Measurements from ENCODE around the gene KCTD11.
A peak's percentile ranks its signal among the peaks of the same experiment; 100 is the strongest.

KCTD11 gene

DNA sequence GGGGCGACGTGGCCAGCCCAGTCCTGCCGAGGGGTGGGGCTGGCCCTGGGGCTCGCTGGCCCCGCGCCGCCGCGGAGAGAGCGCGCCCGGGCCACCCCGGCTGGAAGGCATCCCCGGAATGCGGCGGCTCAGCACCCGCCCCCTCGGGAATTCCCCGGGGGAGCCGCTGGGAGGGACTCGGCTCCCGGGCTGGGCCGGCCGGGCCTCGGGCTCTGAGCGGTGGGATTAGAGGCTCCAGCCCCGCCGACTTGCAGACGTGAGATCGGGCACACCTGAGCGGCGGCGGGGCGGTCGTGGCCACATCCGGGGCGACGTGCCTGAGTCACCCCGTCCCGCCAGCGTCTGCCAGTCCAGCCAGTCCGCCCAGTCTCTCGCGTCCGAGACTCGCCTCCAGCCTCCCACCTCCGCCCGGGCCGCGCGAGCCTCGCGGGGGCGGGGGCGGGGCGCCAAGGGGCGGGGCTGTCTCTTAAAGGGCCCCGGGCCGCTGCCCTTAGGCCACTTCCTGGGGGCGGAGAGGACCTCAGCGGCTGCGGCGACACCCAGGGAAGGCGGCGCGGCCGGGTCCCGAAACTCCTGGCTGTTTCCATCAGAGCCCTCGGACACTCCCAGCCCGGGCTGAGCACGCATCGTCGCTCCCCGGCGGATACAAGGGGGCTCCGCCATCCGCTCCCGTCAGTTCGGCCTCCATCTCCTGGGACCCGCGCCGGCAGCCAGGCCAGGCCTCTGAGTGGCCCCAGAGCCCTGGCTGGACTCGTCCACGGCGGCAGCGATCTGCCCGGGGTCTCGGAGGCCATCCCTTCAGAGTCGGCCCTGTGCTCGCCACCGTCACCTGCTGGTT lies at the start of gene KCTD11:
Gene KCTD11 (plus strand): TSS at position 498 of the 838 bp plus-strand sequence.
- DNase-seq (ENCODE audit: low read depth), result peak; percentile 69

DNA sequence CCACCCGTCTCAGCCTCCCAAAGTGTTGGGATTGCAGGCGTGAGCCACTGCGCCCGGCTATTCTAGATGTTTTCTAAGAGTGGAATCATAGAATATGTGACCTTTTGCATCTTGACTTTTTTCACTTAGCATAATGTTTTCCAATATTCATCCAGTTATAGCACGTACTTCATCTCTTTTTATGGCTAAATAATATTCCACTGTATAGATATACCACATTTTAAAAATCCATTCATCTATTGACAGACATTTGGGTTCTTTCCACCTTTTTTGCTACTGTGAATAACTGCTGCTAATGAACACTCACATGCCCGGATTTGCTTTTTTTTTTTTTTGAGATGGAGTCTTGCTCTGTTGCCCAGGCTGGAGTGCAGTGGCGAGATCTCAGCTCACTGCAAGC lies 47.8 kb upstream of the KCTD11 start:
- DNase-seq (ENCODE audit: low read depth), result no peak

DNA sequence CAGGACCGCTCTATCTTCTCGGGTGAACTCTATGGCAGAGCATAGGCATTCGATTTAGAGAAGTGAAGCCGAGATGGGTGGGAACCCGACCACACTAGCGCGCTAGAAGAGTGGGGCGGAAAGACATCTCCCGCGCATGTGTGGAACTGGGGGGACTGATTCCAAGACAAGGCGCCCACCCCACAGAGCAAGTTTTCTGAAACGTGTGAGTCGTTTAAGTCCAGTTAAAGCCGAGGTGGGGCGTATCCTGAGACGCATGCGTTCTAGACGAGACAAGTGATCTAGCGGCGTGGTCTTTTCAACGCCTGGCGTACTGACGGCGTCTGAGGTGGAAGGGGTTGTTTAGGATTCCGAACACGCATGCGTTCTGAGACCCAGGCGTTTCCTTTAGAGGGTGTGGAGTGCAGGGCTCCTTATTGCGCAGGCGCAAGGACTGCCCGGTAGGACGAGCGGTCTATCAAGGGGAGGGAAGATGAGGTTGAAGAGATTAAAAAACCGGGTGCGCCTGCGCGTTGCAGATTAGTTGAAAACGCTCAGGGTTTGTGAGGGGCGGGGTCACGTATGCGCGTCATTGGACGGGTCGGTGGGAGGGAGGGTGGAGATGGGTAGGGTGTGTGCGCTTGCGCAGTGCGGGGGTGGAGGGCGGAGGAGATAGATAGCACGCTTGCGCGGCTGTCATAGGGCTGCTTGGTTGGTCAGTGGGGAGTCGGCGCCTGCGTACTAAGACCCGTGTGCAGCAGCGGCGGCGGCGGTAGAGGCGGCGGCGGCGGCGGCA lies 44.9 kb upstream of the KCTD11 start, which contains the start of gene EIF5A:
Gene EIF5A (plus strand): TSS at position 718 of the 775 bp plus-strand sequence. CDS start 2,008 bp downstream, outside the sequence.
- peak; percentile 100 for DNase-seq (ENCODE audit: low read depth)

GRCh38 chr17:7307686-7308624 lies 44.0 kb upstream of the KCTD11 start:
- no peak for DNase-seq (ENCODE audit: low read depth)

- DNase-seq (ENCODE audit: low read depth), result peak; percentile 74
Measured at GRCh38 chr17:7308625-7309433, 43.1 kb upstream of the KCTD11 start.

GRCh38 chr17:7309628-7310027 lies 42.3 kb upstream of the KCTD11 start:
- DNase-seq (ENCODE audit: low read depth), result no peak

DNA sequence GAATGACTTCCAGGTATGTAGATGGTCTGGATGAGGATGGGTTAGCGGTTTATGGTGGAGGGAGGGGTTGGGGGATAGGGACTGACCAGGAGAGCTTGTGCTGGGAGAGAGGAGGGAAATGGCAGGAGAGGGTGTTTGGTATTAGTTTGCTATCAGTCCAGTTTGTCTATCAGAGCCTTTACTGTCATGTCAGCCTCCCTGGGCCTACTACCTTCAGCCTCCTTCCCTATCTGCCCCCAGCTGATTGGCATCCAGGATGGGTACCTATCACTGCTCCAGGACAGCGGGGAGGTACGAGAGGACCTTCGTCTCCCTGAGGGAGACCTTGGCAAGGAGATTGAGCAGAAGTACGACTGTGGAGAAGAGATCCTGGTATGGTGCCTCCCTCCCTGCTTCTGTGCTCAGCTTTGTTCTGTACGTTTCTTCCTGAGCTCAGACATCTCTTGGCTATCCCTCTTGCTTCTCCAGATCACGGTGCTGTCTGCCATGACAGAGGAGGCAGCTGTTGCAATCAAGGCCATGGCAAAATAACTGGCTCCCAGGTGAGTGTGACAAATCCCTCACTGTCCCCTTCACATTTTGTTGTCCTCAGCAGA lies 40.8 kb upstream of the KCTD11 start:
- no peak for DNase-seq (ENCODE audit: low read depth)

DNA sequence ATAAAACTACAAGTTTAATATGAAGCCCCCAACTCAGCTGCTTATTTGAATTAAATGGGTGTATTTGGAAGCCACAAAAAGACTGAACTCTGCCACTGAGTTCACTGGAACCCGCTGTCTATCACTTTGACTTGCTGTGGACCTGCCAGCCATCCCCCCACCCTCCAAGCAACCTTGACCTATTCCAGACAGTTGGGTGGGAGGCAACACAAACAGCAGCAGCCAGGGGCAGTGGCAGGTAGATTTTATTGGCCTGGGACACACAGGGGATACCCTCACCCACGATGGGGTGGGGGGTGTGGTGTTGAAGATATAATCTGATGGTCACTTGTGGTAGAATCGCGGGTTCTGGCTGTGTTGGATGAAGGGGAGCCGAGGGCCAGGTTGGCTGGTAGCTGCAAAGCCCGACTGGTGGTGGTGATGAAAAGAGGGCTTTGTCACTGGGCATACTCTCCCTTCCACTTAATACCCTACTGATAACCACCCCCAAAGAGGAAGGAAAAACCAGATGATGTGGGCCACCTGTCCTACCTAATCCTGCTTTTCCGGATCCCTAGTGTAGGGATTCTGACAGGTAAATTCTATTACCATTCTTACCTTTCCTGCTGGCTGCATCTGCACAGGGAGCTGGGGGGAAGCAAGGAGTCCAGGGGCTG lies 39.4 kb upstream of the KCTD11 start:
- no peak for DNase-seq (ENCODE audit: low read depth)

- no peak for DNase-seq (ENCODE audit: low read depth)
Measured at GRCh38 chr17:7313088-7313889, 38.7 kb upstream of the KCTD11 start.

GRCh38 chr17:7313890-7314718 lies 37.9 kb upstream of the KCTD11 start:
- DNase-seq (ENCODE audit: low read depth), result no peak

DNA sequence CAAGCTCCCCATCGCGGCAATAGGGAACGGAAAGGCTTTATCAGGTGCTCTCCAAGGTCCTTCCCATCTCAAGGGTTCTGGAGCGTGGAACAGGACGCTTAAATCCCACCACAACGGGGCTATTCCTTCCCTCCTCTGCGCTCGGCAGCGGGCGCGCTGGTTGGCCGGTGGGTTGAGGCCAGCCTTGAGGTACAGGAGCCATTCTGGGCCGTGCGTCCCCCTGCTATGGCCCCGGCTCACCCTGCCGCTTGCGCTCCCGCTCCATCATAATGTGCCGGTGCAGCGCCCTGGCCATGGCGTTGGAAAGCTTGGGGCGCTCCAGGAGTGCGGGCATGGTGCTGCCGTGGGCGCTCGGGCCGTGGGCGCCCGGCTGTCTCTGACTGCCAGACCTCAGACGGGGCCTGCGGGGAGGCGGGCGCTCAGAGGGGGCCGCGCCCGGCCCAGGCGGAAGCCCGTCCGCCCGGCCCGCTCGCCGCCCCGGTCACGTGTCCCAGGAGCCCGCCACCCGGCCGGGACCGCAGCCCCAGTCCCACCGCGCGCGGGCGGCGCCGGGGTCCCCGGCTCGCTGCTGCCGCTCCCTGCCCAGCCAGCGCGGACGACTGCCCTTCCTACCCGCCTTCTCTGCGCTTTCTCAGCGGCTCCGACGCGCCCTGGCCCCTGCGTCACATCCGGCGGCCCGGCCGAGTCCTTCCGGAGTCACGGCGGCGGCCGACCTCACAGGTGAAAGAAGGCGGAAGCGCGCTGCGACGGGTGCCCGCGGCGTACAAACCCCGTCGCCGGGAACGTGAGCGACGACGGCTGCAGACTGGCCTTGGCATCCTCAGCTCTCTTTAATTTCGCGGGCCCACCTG lies 37.0 kb upstream of the KCTD11 start, which contains the start of gene GPS2:
Gene GPS2 (minus strand): TSS at position 642 of the 851 bp plus-strand sequence. CDS start 308 bp downstream, at position 334.
- peak; percentile 90 for DNase-seq (ENCODE audit: low read depth)

- DNase-seq (ENCODE audit: low read depth), result no peak
Measured at GRCh38 chr17:7315570-7316235, 36.3 kb upstream of the KCTD11 start.

- no peak for DNase-seq (ENCODE audit: low read depth)
Measured at GRCh38 chr17:7317161-7317803, 34.7 kb upstream of the KCTD11 start.

DNA sequence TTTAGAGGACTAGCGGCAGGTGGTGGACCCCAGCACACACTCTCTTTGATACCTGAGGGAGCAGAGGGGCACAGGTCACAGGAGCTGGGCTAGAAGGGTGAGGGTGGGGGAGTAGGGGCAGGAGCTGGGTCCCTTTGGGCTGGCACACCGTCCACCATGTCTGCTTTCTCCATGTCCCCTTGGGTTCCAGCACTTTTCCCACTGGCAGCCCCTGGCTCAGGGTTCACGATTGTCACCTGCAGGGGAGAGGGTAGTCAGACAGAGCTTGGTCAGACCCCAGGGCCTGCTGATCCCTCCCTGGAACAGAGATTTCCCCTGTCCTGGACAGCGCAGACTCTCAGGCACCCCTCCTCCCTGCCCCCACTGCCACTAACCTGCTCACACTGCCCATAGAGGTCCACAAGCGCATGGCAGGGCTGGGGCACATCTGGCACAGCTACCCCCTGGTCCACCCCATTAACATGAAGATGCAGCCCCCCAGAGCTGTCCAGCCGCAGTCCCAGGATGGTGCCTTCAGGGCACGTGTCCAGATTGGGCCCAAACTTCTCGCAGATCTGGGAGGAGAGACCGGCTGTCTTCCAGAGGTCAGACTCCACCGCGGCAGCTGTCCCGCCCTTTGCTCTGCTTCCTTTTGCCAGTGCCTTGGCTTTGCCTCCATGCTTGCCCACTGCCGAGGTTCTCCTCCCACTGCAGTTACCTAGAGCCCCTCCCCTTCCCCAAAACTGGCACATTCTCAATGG lies 33.7 kb upstream of the KCTD11 start:
- DNase-seq (ENCODE audit: low read depth), result no peak

DNA sequence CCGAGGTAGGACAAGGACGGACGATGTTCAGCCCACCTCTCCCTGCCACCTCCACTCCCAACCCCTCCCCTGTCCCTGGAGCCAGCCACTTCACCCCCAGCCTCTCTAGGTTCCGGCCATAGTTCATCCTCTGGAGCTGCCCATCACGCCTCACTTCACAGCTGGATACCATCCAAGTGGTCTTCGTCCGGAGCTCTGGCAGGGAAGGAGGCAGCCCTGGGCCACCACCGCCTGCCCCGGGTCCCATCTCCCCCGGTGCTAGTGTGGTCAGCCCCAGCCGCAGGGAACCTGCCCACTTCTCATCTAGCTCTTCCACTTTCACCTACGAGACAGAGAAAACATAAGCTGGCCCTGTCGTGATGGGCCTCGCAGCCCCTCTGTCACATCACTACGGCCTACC lies 30.5 kb upstream of the KCTD11 start:
- no peak for DNase-seq (ENCODE audit: low read depth)

Data from stimulated activated CD8-positive, alpha-beta memory T cell treated with anti-CD3 and anti-CD28 coated beads, Interleukin-4, amount 100 ng/mL, for 24 hours (primary cell).